ENCODE results near the gene HADHA.

Gene HADHA

DNA sequence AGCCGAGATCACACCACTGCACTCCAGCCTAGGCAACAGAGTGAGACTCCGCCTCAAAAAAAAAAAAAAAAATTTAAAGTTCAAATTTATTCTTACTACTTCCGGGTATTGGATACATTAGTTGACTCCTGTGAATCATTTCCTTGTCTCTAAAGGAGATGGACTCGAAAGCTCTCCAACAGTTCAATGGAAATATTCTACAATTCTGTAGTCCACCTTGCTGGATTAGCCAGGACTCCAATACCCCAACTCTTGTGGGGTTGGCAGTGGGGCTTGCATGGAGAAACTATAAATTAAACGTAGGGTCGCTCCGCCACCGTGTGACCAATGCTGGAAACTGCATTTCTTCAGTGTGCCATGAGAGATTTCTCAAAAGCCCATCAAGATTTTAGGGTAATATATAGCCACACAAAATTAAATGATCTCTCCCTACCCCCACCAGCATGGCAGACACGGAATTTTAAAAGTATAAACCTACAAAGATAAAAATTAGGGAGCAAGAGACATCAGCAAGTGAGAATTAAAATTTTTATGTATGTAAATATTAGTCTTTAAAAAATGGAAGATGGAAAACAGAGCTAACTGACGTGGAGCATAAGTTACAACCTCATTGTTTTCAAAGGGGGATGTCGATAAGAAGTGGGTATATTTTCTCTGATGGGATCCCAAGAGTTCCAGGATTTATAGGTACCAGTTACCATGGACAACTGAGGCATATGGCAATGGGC lies 99.3 kb downstream of the HADHA start:
- in situ Hi-C loops (cut with MboI; ENCODE audit: low sequenced_read_pairs): no loop called here

DNA sequence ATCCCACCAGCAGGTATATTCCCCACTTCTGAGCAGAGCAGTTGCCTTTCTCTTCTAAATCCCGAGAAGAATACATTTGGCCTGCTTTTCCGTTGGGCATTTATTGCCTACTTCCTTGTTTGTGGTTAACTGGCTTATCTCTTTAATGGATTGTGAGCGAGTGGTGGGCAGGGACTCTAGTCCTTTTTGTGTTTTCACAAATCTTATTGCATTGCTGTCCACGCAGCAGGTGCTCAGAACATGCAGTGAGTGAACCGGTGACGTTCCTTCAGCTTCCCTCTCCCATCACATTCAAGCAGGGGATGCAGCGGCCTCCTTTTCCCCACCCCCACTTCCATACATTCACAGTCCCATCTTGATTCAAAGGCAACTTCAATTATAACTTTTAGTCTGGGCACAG lies 100.4 kb downstream of the HADHA start:
- in situ Hi-C loops (cut with MboI; ENCODE audit: low sequenced_read_pairs): no loop called here

GRCh38 chr2:26141145-26141769 lies 103.2 kb downstream of the HADHA start:
- in situ Hi-C loops (cut with MboI; ENCODE audit: low sequenced_read_pairs): no loop called here
